ENCODE measurements around the gene GORASP1. TPM values are rescaled to one million over a fixed set of nuclear protein-coding genes. Genes with fewer than 3 reads are reported as not detected.

Gene GORASP1
- total RNA-seq, 1 experiment from 2014 or later, result 43.6 TPM

DNA sequence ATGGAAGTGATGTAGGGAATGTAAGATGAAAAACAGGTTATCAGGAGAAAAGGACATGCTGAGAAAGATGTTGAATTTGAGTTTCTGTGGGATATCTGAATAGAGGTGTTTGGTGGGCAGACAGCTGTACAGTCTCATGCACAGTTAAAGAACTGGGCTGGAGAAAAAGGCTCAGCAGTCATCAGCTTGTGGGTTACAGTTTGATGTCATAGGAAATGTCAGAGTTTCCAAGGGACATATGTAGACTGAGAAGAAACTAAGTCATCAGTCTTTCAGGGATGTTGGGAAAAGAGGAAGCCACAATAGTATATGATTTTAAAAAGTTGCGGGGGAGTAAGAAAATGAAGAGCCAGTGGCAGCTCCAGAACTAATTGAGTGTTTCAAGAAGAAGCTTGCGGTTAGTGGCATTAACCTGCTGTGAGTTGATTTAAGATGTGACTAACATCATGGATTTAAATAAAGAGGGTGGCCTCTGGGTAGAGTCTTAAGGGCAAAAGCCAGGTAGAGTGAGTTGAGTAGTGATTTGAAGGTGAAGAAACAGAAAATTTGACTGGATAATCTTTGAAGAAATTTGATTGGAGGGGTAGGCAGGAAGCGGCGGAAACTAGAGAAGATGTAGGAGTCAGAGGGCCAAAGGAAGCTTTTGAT lies 24.6 kb downstream of the GORASP1 start:
- Histone ChIP-seq H3K9me3 (no peaks in the 10 kb centered on the region), H3K4me3 (ENCODE audit: low read depth, low read length) (no peak overlapping the region), H3K4me1 (no peaks in the 10 kb centered on the region), H3K36me3 (ENCODE audit: control insufficient read depth, insufficient read depth, low read length) (no peaks in the 10 kb centered on the region), H3K27me3 (replicated peaks; ENCODE audit: control insufficient read depth, insufficient read depth, low read length) (no peaks in the 10 kb centered on the region)
- TF ChIP-seq CTCF (IDR thresholded peaks at IDR 0.05; ENCODE audit: insufficient read depth in 1 of 2, low read depth in 1 of 2, low read length in 1 of 2, severe bottlenecking in 1 of 2, unreplicated experiment in 1 of 2), result no peak
- no TSS peak for BruUV-seq (replicated peaks)
- Mint-ChIP-seq H3K4me1 (ENCODE audit: low read depth, unreplicated experiment) (no peaks in the 10 kb centered on the region), H3K4me3 (ENCODE audit: unreplicated experiment) (no peak overlapping the region), H3K27me3 (ENCODE audit: insufficient read depth, unreplicated experiment) (no peaks in the 10 kb centered on the region), H3K36me3 (ENCODE audit: insufficient read depth, unreplicated experiment) (peaks cover 35% of the 10 kb centered on the region), H3K27ac (ENCODE audit: unreplicated experiment) (no peak overlapping the region), H3K9me3 (ENCODE audit: unreplicated experiment) (no peaks in the 10 kb centered on the region)
- ChIA-PET CTCF (no interaction called here), POLR2A (no interaction called here)
- DNase-seq, result no peak
- intact Hi-C loops (cut with micrococcal nuclease; ENCODE audit: unreplicated experiment), result no loop called here

GRCh38 chr3:39080026-39080425 lies 27.4 kb downstream of the GORASP1 start:
- no peaks in the 10 kb centered on the region for H3K4me1 Mint-ChIP-seq (ENCODE audit: low read depth, unreplicated experiment)
- H3K9me3 Mint-ChIP-seq (ENCODE audit: unreplicated experiment), result no peaks in the 10 kb centered on the region
- Histone ChIP-seq H3K4me1 (no peaks in the 10 kb centered on the region), H3K4me3 (ENCODE audit: low read depth, low read length) (no peak overlapping the region), H3K27me3 (replicated peaks; ENCODE audit: control insufficient read depth, insufficient read depth, low read length) (no peaks in the 10 kb centered on the region), H3K36me3 (ENCODE audit: control insufficient read depth, insufficient read depth, low read length) (peaks cover 1% of the 10 kb centered on the region; the same call in 1 of the 2 replicates), H3K9me3 (no peaks in the 10 kb centered on the region)
- BruUV-seq (replicated peaks), result no TSS peak
- DNase-seq, result no peak
- H3K36me3 Mint-ChIP-seq (ENCODE audit: insufficient read depth, unreplicated experiment), result peaks cover 31% of the 10 kb centered on the region
- no peaks in the 10 kb centered on the region for H3K27me3 Mint-ChIP-seq (ENCODE audit: insufficient read depth, unreplicated experiment)
- TF ChIP-seq CTCF (IDR thresholded peaks at IDR 0.05; ENCODE audit: insufficient read depth in 1 of 2, low read depth in 1 of 2, low read length in 1 of 2, severe bottlenecking in 1 of 2, unreplicated experiment in 1 of 2), result no peak
- no peak overlapping the region for H3K4me3 Mint-ChIP-seq (ENCODE audit: unreplicated experiment)
- intact Hi-C loops (cut with micrococcal nuclease; ENCODE audit: unreplicated experiment), result no loop called here
- ChIA-PET POLR2A (no interaction called here), CTCF (interaction anchor here (0.6 kb wide), 1 partner anchor 87 kb away, joined by 3 read pairs; no protein-coding TSS in a partner anchor)
- H3K27ac Mint-ChIP-seq (ENCODE audit: unreplicated experiment), result no peak overlapping the region

- H3K9me3 Mint-ChIP-seq (ENCODE audit: unreplicated experiment), result no peaks in the 10 kb centered on the region
- Histone ChIP-seq H3K9me3 (no peaks in the 10 kb centered on the region), H3K36me3 (ENCODE audit: control insufficient read depth, insufficient read depth, low read length) (peaks cover 1% of the 10 kb centered on the region; the same call in 1 of the 2 replicates), H3K27me3 (replicated peaks; ENCODE audit: control insufficient read depth, insufficient read depth, low read length) (no peaks in the 10 kb centered on the region), H3K4me1 (no peaks in the 10 kb centered on the region), H3K4me3 (ENCODE audit: low read depth, low read length) (no peak overlapping the region)
- no peak overlapping the region for H3K27ac Mint-ChIP-seq (ENCODE audit: unreplicated experiment)
- CTCF ChIA-PET, result interaction anchor here (0.6 kb wide), 1 partner anchor 87 kb away, joined by 3 read pairs; no protein-coding TSS in a partner anchor
- no peak for TF ChIP-seq CTCF (IDR thresholded peaks at IDR 0.05; ENCODE audit: insufficient read depth in 1 of 2, low read depth in 1 of 2, low read length in 1 of 2, severe bottlenecking in 1 of 2, unreplicated experiment in 1 of 2)
- no peaks in the 10 kb centered on the region for H3K27me3 Mint-ChIP-seq (ENCODE audit: insufficient read depth, unreplicated experiment)
- H3K4me3 Mint-ChIP-seq (ENCODE audit: unreplicated experiment), result no peak overlapping the region
- peaks cover 36% of the 10 kb centered on the region for H3K36me3 Mint-ChIP-seq (ENCODE audit: insufficient read depth, unreplicated experiment)
- no peak for DNase-seq
- H3K4me1 Mint-ChIP-seq (ENCODE audit: low read depth, unreplicated experiment), result no peaks in the 10 kb centered on the region
- intact Hi-C loops (cut with micrococcal nuclease; ENCODE audit: unreplicated experiment), result no loop called here
- BruUV-seq (replicated peaks), result no TSS peak
- POLR2A ChIA-PET, result no interaction called here
Observed at GRCh38 chr3:39079530-39079929, 27.9 kb downstream of the GORASP1 start.

Measured in Caco-2 (cell line).